LNCaP clone FGC (cell line): ENCODE data around the gene MYH7.

ENCODE experiments used
- DNase-seq: peaks from one replicate; pipeline ENCODE4 v3.0.0-alpha.2; 2011; ENCODE audit warnings: low read depth
- H3K4me3 ChIP-seq: 2 replicates; pipeline ENCODE4 v1.5.1; 2011; ENCODE audit warnings: mild to moderate bottlenecking, low read depth, low read length, control low read depth
- TF ChIP-seq, protein P1 (sequence below): IDR thresholded peaks from 2 replicates; pipeline ENCODE4 v1.5.1; 2012; ENCODE audit warnings: mild to moderate bottlenecking; ENCODE audit not compliant: control insufficient read depth, insufficient read depth; ENCODE audit errors: extremely low read depth

The MYH7 gene

DNA sequence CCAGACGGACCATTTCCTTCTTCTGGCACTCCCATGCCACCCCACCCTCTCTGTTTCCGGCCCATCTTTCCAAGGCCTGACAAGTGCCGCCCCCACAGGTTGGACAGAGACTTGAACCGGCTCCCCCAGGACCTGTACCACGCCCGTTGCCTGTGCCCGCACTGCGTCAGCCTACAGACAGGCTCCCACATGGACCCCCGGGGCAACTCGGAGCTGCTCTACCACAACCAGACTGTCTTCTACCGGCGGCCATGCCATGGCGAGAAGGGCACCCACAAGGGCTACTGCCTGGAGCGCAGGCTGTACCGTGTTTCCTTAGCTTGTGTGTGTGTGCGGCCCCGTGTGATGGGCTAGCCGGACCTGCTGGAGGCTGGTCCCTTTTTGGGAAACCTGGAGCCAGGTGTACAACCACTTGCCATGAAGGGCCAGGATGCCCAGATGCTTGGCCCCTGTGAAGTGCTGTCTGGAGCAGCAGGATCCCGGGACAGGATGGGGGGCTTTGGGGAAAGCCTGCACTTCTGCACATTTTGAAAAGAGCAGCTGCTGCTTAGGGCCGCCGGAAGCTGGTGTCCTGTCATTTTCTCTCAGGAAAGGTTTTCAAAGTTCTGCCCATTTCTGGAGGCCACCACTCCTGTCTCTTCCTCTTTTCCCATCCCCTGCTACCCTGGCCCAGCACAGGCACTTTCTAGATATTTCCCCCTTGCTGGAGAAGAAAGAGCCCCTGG lies 59.8 kb downstream of the MYH7 start:
- H3K4me3 ChIP-seq = no peak overlapping the region
- TF ChIP-seq, protein P1, sequence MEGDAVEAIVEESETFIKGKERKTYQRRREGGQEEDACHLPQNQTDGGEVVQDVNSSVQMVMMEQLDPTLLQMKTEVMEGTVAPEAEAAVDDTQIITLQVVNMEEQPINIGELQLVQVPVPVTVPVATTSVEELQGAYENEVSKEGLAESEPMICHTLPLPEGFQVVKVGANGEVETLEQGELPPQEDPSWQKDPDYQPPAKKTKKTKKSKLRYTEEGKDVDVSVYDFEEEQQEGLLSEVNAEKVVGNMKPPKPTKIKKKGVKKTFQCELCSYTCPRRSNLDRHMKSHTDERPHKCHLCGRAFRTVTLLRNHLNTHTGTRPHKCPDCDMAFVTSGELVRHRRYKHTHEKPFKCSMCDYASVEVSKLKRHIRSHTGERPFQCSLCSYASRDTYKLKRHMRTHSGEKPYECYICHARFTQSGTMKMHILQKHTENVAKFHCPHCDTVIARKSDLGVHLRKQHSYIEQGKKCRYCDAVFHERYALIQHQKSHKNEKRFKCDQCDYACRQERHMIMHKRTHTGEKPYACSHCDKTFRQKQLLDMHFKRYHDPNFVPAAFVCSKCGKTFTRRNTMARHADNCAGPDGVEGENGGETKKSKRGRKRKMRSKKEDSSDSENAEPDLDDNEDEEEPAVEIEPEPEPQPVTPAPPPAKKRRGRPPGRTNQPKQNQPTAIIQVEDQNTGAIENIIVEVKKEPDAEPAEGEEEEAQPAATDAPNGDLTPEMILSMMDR = no peak
- DNase-seq = no peak

DNA sequence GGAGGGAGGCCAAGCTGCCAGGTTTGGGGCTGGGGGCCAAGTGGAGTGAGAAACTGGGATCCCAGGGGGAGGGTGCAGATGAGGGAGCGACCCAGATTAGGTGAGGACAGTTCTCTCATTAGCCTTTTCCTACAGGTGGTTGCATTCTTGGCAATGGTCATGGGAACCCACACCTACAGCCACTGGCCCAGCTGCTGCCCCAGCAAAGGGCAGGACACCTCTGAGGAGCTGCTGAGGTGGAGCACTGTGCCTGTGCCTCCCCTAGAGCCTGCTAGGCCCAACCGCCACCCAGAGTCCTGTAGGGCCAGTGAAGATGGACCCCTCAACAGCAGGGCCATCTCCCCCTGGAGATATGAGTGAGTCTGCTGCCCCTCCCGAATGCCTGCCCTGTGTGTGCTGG lies 62.4 kb downstream of the MYH7 start:
- H3K4me3 ChIP-seq = no peak overlapping the region
- TF ChIP-seq, protein P1 = no peak
- DNase-seq = no peak

DNA sequence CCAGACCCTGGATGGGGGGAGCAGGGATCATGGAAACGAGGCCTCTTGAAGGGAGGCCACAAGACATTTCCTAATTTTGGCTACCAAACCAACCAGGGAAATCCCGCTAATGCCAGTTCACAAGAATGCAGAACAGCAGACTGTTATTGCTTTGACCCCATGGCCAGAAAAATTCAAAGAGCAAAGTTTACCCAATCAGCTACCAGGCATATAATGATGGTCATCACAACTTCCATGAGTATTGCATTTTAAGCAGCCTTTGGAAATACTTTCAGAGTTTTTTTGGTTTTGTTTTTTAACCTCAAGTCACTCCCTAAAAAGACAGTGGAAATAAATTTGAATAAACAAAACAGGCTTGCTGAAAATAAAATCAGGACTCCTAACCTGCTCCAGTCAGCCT lies 63.0 kb downstream of the MYH7 start, which contains the start of gene IL25:
IL25 (plus strand) TSS at position 301 of the 400 bp plus-strand sequence.
- no peak within 1 kb of the TSS for H3K4me3 ChIP-seq
- DNase-seq = no peak
- TF ChIP-seq, protein P1 = no peak

DNA sequence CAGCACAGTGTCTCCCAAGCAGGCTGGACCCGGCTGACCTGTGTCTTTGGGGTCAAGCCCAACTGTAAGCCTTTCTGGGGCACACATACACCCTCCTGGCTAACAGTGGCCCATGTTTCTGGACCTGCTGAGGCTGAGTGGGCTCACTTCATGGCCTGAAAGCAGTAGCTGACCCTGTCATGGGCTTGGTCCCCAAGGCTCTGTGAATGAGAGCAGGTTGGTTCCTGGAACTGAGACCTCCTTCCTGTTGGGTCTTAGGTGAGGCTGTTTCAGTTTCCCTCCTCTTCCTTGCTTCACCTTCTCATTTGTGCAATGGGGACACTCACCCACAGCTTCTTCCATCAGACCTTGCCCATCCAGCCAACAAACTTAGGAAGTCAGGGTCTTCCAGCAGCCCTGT lies 63.6 kb downstream of the MYH7 start:
- no peak for DNase-seq
- TF ChIP-seq, protein P1 = no peak

DNA sequence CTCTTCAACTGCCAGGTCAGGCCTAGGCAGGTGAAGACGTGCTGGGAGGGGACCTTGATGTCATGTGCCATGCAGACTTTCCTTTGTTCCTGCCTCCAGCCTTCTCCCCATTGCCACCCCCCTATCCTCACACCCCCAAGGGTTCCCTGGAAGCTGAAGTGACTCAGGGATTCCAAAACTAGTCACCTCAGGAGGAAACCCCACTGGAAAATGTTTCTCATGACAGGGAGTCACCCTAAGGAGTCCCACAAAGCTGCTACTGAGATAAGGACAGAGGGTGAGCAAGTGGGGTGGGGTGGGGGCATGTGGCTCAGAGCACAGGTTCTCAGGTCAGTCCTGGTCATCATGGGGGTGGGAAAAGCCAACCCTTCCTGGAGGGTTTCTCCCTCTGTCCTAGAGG lies 65.2 kb downstream of the MYH7 start:
- no peak for DNase-seq
- H3K4me3 ChIP-seq = no peak overlapping the region
- TF ChIP-seq, protein P1 = no peak

More for the DNA sequence above, 63.6 kb downstream of the MYH7 start:
- H3K4me3 ChIP-seq = no peak overlapping the region

DNA sequence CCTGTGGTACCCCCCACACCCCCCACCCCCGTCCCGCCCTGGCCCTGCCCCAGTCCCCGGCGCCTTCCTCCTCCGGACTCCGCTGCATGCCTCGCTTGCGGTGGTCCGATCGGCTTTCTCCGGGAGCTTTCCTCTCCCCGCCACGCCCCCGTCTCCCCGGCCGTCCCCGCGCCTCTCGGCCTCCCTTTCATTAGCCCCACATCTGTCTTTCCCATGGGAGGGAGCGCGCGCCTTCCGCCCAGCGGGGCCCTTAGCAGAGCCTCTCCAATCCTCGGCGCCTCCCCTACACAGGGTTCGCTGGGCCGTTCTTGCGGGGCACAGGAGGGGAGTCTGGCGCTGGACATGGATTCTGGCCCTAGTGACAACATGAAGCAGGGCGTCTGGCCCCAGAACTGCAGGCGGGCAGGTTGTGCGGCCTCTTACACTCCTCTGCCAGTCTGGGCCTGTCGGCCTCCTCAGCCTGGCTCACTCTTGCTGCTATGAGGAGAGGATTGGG lies 69.0 kb downstream of the MYH7 start:
- H3K4me3 ChIP-seq = no peak overlapping the region
- TF ChIP-seq, protein P1 = no peak
- no peak for DNase-seq

DNA sequence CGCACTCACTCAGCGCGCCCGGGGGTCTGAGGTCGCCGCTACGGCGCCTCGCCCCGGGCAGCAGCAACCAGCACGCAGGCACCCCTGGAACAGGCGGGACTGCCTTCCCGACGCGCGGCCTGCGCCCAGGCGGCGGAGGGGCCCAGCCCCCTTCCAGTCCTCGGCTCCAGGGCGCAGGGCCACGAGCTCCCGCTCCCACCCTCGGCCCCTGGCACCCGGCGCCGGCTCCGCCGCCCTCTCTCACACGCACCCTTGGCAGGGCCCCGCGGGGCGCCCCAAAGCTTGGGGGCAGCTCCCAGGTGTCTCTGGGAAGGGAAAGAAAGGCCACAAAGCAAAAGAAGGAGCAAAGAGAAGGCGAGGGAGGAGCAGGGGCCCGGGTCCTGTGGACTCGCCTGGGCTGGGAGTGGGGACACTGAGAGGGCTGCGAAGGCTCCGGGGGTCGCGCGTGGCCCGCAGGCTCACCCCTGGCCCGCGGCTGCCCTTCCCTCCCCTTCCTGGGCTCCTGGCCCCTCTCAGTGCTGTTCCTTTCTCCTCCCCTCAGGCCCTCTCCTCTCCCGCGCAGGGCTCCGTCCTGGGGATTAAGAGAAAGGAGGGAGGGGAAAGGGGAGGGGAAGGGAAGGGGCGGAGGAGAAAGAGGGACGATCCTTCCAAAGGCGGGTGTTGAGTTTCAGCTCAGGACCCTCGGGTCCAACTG lies 69.6 kb downstream of the MYH7 start:
- TF ChIP-seq, protein P1 = no peak
- H3K4me3 ChIP-seq = no peak overlapping the region; the same call in 1 of the 2 replicates
- no peak for DNase-seq
